ENCODE measurements around the gene KHDRBS2.

Gene KHDRBS2

DNA sequence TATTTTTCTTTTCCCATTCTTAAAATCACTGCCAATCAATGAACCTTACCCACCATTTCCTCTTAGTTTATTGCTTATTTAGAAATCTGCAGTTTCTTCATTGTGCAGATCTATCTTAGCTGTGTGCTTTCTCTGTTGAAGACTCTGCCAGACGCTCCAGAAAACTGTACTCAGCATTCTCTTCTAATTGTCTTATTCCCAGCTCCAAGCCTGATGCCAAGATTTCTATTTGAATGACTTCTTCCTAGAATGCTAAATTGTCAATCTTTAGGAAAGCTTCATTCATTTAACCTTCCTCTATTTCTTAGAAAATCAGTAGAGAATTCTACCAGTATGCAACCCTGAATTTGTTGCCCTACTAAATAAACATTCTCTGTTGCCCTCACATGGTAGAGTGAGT lies 308.9 kb downstream of the KHDRBS2 start:
- TF ChIP-seq, protein P1, sequence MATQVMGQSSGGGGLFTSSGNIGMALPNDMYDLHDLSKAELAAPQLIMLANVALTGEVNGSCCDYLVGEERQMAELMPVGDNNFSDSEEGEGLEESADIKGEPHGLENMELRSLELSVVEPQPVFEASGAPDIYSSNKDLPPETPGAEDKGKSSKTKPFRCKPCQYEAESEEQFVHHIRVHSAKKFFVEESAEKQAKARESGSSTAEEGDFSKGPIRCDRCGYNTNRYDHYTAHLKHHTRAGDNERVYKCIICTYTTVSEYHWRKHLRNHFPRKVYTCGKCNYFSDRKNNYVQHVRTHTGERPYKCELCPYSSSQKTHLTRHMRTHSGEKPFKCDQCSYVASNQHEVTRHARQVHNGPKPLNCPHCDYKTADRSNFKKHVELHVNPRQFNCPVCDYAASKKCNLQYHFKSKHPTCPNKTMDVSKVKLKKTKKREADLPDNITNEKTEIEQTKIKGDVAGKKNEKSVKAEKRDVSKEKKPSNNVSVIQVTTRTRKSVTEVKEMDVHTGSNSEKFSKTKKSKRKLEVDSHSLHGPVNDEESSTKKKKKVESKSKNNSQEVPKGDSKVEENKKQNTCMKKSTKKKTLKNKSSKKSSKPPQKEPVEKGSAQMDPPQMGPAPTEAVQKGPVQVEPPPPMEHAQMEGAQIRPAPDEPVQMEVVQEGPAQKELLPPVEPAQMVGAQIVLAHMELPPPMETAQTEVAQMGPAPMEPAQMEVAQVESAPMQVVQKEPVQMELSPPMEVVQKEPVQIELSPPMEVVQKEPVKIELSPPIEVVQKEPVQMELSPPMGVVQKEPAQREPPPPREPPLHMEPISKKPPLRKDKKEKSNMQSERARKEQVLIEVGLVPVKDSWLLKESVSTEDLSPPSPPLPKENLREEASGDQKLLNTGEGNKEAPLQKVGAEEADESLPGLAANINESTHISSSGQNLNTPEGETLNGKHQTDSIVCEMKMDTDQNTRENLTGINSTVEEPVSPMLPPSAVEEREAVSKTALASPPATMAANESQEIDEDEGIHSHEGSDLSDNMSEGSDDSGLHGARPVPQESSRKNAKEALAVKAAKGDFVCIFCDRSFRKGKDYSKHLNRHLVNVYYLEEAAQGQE (IDR thresholded peaks at IDR 0.05; ENCODE audit: insufficient replicate concordance, low read depth) = no peak
- Histone ChIP-seq H3K27ac (replicated peaks) (no peak overlapping the region), H3K4me3 (replicated peaks; ENCODE audit: insufficient read depth, low read length) (no peak overlapping the region), H3K27me3 (ENCODE audit: insufficient read depth, poor library complexity, severe bottlenecking) (no peaks in the 10 kb centered on the region)
- DNase-seq (ENCODE audit: low read depth in 1 of 2, low spot score in 1 of 2) = no peak

DNA sequence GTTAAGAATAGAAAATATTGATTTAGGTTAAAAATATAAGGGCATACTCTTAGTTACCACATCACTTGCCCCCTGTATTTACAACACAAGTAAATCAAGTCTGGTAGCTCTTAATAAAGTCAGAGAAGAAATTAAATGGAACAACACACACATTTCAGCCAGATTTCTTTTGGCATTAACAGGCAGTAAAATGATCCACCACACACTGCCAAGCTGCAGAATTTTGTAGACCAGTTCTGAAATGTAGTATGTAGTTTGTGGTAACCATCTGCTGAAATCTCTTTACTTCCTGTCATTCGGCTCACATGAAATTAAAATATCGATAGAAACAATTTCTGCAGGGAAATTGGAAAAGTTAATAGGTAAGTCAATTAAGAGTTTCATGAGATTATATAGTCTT lies 326.8 kb downstream of the KHDRBS2 start:
- Histone ChIP-seq H3K27me3 (ENCODE audit: insufficient read depth, poor library complexity, severe bottlenecking) (no peaks in the 10 kb centered on the region), H3K4me3 (replicated peaks; ENCODE audit: insufficient read depth, low read length) (no peak overlapping the region), H3K27ac (replicated peaks) (no peak overlapping the region)
- no peak for DNase-seq (ENCODE audit: low read depth in 1 of 2, low spot score in 1 of 2)
- TF ChIP-seq POLR2AphosphoS5 (IDR thresholded peaks at IDR 0.05; ENCODE audit: low read depth) (no peak), GABPA (IDR thresholded peaks at IDR 0.05; ENCODE audit: low read depth) (no peak), SPI1 (IDR thresholded peaks at IDR 0.05; ENCODE audit: borderline replicate concordance, low read depth) (no peak)
- TF ChIP-seq, protein P1 (IDR thresholded peaks at IDR 0.05; ENCODE audit: insufficient replicate concordance, low read depth) = no peak
- TF ChIP-seq, protein P2, sequence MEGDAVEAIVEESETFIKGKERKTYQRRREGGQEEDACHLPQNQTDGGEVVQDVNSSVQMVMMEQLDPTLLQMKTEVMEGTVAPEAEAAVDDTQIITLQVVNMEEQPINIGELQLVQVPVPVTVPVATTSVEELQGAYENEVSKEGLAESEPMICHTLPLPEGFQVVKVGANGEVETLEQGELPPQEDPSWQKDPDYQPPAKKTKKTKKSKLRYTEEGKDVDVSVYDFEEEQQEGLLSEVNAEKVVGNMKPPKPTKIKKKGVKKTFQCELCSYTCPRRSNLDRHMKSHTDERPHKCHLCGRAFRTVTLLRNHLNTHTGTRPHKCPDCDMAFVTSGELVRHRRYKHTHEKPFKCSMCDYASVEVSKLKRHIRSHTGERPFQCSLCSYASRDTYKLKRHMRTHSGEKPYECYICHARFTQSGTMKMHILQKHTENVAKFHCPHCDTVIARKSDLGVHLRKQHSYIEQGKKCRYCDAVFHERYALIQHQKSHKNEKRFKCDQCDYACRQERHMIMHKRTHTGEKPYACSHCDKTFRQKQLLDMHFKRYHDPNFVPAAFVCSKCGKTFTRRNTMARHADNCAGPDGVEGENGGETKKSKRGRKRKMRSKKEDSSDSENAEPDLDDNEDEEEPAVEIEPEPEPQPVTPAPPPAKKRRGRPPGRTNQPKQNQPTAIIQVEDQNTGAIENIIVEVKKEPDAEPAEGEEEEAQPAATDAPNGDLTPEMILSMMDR (IDR thresholded peaks at IDR 0.05; ENCODE audit: insufficient read depth, low read length) = no peak

DNA sequence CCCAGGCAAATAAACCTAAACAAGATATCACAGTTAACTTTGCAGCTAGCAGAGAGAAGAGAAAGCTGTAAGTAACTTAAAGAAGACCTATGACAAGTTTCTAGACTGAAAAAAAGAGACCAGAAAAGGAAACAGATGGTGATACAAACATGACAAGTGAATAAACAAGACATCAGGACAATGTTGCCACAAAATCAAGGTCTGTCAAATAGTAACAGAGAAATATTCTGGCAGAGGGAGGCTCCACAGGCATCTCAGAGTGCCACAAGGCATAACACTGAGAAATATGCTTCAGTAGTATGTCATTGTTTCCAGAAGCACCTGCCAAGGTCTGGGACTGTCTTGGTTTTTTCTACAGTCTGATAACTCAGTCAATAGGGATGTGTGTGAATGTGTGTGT lies 332.2 kb downstream of the KHDRBS2 start:
- DNase-seq (ENCODE audit: low read depth in 1 of 2, low spot score in 1 of 2) = no peak
- Histone ChIP-seq H3K4me3 (replicated peaks; ENCODE audit: insufficient read depth, low read length) (no peak overlapping the region), H3K27ac (replicated peaks) (no peak overlapping the region), H3K27me3 (ENCODE audit: insufficient read depth, poor library complexity, severe bottlenecking) (no peaks in the 10 kb centered on the region)
- TF ChIP-seq, protein P1 (IDR thresholded peaks at IDR 0.05; ENCODE audit: insufficient replicate concordance, low read depth) = no peak
- TF ChIP-seq SPI1 (IDR thresholded peaks at IDR 0.05; ENCODE audit: borderline replicate concordance, low read depth) = no peak
- TF ChIP-seq POLR2AphosphoS5 (IDR thresholded peaks at IDR 0.05; ENCODE audit: low read depth) = no peak
- TF ChIP-seq, protein P2 (IDR thresholded peaks at IDR 0.05; ENCODE audit: insufficient read depth, low read length) = no peak

DNA sequence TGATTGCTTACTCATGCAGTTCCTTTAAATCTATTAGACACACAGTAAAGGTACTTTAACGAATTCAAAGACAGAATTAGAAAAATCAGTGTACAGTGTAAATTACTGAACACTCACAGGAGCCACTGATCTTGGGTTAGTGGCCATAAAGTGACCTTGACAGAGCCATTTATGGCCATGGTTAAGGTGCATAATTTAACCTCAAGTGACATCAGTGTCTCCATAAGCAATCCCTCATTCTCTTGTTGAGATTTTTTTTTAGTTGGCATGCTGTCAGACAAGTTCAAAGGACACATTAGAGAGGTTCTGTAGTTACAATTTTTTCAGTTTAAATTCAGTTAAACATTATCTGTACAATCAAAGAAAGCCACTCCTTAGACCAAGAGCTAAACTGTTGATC lies 334.4 kb downstream of the KHDRBS2 start:
- no peak for DNase-seq (ENCODE audit: low read depth in 1 of 2, low spot score in 1 of 2)
- TF ChIP-seq GABPA (IDR thresholded peaks at IDR 0.05; ENCODE audit: low read depth) (no peak), POLR2AphosphoS5 (IDR thresholded peaks at IDR 0.05; ENCODE audit: low read depth) (no peak), SPI1 (IDR thresholded peaks at IDR 0.05; ENCODE audit: borderline replicate concordance, low read depth) (no peak)
- TF ChIP-seq, protein P1 (IDR thresholded peaks at IDR 0.05; ENCODE audit: insufficient replicate concordance, low read depth) = no peak
- TF ChIP-seq, protein P2 (IDR thresholded peaks at IDR 0.05; ENCODE audit: insufficient read depth, low read length) = no peak

More for the DNA sequence above, 334.4 kb downstream of the KHDRBS2 start:
- Histone ChIP-seq H3K27me3 (ENCODE audit: insufficient read depth, poor library complexity, severe bottlenecking) (no peaks in the 10 kb centered on the region), H3K27ac (replicated peaks) (no peak overlapping the region), H3K4me3 (replicated peaks; ENCODE audit: insufficient read depth, low read length) (no peak overlapping the region)
